ENCODE data around the gene MAML3.

The MAML3 gene

GRCh38 chr4:139674875-139675550 is 479.0 kb downstream of the MAML3 start:
- no peak for TF ChIP-seq GATA1 (IDR thresholded peaks at IDR 0.05; ENCODE audit: low read depth, low read length)
- TF ChIP-seq POLR2A (IDR thresholded peaks at IDR 0.05; ENCODE audit: low read length), result no peak
- DNase-seq, result no peak

DNA sequence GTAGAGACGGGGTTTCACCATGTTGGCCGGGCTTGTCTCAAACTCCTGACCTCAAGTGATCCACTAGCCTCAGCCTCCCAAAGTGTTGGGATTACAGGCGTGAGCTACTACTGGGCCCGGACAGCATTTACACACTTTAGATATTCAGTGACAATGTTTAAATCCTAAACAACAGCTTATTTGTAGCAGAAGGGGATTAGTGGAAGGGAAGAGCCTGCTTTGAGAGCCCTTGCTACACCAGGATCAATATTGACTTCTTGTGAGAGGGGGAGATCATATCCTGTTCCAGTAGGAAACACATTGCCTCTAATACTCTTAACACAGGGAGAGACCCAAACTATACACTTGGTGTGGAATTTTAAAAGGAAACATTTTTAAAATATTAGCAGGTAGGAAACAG is 481.3 kb downstream of the MAML3 start:
- TF ChIP-seq GATA1 (IDR thresholded peaks at IDR 0.05; ENCODE audit: low read depth, low read length) (no peak), POLR2A (IDR thresholded peaks at IDR 0.05; ENCODE audit: low read length) (no peak)
- DNase-seq, result no peak

DNA sequence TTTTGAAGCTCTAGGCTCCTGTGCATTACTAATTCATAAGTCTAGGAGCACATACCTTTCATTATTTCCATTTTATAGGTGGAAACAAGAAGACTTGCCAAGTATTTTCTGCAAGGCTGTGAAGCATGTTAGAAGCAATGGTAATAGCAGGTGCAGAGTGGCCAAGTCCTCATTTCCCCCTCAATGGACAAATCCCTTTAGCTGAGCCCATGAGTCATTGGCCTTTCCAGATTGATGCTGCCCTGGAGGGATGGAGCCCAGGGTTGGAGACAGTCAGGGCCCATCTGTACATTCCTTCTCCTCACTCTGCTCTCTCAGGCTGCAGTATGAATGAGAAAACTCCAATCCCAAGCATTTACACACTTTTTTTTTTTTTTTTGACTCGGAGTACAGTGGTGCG is 481.8 kb downstream of the MAML3 start:
- DNase-seq, result no peak
- TF ChIP-seq GATA1 (IDR thresholded peaks at IDR 0.05; ENCODE audit: low read depth, low read length) (no peak), POLR2A (IDR thresholded peaks at IDR 0.05; ENCODE audit: low read length) (no peak)

DNA sequence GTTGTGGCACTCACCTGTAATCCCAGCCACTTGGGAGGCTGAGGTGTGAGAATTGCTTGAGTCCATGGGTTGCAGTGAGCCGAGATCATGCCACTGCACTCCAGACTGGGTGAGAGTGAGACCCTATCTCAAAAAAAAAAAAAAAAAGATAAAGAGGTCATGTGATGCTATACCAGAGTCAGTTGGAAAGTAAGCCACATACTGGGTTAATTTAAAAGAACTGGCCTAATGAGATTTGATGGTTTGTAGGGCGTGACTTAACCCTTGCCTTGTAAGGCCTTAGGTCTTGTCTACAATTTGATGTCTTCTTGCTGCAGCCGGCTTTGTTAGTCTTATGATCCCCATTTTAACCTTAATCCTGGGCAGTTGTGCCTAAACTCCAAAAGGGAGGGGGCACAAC is 483.2 kb downstream of the MAML3 start:
- no peak for DNase-seq

DNA sequence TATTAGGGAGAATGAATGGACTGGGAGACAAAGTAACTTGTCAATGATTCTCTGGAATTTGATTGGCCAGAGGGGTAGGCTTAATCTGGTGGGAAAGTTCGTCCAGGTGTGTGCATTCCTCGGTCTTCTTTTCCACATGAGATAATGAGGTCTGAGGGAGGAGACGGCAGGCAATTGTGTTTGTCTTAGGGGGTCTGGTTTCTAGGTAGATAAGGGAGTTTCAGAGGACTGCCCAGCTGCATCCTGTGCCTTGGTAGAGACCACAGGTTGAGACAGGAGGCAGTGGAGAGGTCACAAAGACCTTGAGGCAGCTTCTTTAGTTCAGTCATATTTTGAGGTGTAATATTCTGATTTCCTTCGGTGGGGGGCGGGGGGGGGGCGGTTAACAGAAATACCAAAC is 484.1 kb downstream of the MAML3 start:
- no peak for DNase-seq
- TF ChIP-seq GATA1 (IDR thresholded peaks at IDR 0.05; ENCODE audit: low read depth, low read length) (no peak), POLR2A (IDR thresholded peaks at IDR 0.05; ENCODE audit: low read length) (no peak)

More for the DNA sequence above, 483.2 kb downstream of the MAML3 start:
- TF ChIP-seq POLR2A (IDR thresholded peaks at IDR 0.05; ENCODE audit: low read length), result no peak
- TF ChIP-seq GATA1 (IDR thresholded peaks at IDR 0.05; ENCODE audit: low read depth, low read length), result no peak

DNA sequence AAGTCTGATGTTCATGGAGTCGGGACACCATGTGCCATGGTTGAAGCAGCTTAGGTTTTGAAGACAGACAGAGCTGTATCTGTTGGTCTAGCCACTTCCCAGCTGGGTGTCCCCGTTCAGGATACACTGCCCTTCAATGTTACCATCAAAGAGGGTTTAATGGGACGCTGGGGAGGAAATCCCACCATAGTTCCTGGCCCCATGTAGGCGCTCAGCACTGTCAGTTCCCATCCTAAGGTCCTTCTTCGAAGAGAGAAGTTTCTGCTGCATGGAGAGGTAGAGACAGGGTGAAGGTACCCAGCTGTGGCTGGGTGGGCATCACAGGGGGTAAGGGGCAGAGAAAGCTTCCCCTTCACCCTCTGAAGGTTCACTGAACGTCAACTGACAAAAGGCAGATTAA is 484.6 kb downstream of the MAML3 start:
- TF ChIP-seq POLR2A (IDR thresholded peaks at IDR 0.05; ENCODE audit: low read length), result no peak
- no peak for TF ChIP-seq GATA1 (IDR thresholded peaks at IDR 0.05; ENCODE audit: low read depth, low read length)

DNA sequence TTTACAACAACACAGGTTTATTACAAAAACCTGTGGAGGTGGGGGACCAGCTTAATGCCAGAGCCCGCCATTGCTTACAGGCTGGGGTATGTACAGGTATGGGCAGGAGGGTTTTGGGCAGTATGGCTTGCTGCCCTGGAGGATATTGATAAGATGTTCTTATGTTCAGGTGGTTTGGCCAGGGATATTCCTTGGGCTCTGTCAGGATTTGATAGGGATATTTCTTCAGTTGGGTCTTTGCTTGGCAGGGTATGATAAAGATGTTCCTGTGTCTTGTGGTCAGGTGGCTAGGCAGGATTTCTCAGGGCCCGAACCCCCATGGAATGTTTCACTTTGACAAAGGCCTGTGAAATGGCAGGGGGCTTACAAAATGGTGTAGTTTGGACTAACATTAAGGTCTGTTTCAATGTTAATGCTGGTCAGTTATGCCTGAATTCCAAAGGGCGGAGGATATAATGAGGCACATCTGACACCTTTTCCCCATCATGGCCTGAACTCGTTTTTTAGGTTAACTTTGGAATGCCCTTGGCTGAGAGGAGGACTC is 485.3 kb downstream of the MAML3 start:
- no peak for TF ChIP-seq GATA1 (IDR thresholded peaks at IDR 0.05; ENCODE audit: low read depth, low read length)
- no peak for TF ChIP-seq POLR2A (IDR thresholded peaks at IDR 0.05; ENCODE audit: low read length)
- DNase-seq, result no peak

More for the DNA sequence above, 484.6 kb downstream of the MAML3 start:
- no peak for DNase-seq

DNA sequence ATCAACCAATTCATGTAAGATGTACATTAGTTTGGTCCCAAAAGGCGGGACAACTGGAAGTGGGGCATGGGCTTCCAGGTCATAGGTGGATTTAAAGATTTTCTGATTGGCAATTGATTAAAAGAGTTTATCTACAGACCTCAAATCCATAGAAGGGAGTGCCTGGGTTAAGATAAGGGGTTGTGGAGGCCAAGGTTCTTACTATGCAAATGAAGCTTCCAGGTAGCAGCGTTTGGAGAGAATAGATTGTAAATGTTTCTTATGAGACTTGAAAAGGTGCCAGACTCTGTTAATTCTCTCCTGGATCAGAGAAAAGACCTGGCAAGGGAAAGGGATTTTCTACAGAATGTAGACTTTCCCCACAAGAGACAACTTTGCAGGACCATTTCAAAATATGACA is 485.9 kb downstream of the MAML3 start:
- TF ChIP-seq GATA1 (IDR thresholded peaks at IDR 0.05; ENCODE audit: low read depth, low read length) (no peak), POLR2A (IDR thresholded peaks at IDR 0.05; ENCODE audit: low read length) (no peak)
- no peak for DNase-seq
